Dermis microvascular lymphatic vessel endothelial cell (primary cell): ENCODE data around the gene MEA1. TPM values are rescaled to one million over a fixed set of nuclear protein-coding genes. Genes with fewer than 3 reads are reported as not detected.
"Not testable (repeated sequence)": the region's sequence is repeated elsewhere in the genome, so short reads cannot be mapped to it uniquely, and the experiment has no call there.

Source experiments
- DNase-seq, 2 donors: peaks; one replicate each; pipeline versions ENCODE4 v3.0.0 to v3.0.0-alpha.2; 2010; ENCODE audit warnings: low read depth in 2 of 2
- total RNA-seq: library from RNA; depleted of rRNA; stranded (reverse); fragments of >200 nt; gene quantifications from 2 replicates; pipeline ENCODE4 v1.2.1, GENCODE V29; 2014

Gene MEA1
- total RNA-seq, 1 donor from 2014 or later: 39.2 TPM

DNA sequence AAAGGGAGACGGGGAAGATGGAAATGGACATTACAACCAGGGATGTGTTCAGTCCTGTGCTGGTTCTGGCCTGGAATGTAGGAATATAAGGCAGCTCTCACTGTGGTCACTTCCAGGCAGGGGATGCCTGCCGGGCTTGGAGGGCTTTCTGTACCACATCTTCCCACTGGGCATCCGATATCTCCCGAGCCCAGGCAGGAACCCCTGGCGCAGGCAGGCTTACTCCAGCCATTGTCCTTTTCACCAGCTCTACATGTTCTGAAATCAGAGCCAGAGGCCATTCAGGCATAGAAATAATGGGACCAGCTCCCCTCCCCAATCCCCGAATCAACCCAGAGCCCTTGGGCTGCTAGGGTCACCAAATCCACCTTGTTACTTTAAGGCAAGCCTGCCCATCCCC, 1.4 kb downstream of the MEA1 start:
- no peak for DNase-seq

DNA sequence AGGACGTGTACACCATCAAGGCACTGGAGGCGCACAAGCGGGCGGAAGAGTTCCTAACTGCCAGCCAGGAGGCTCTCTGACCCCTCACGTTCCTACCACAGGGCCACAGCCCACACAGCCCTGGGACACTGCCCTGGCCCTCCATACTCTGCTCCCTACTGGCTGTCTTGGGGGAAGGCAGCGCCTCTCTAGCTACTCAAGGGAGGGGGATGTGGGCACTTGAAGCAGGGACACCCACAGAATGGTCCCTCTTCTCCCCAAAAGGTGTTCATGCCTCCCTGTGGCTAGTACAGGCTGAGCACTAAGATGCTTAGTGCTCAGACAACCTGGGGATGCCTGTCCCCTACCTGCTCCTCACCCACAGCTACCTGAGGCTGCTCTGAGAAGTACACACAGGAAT, 2.5 kb downstream of the MEA1 start:
- DNase-seq: no peak

DNA sequence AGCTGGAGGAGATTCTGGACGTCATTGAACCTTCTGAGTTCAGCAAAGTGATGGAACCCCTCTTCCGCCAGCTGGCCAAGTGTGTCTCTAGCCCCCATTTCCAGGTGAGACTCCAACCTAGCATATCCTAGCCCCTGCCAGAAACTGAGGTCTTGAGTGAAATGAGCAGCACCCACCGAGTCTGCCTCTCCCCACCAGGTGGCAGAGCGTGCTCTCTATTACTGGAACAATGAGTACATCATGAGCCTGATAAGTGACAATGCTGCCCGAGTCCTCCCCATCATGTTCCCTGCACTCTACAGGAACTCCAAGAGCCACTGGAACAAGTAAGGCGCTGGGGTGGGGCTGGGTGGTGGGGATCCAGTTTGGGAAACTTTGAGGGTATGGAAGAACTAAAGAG, 4.6 kb downstream of the MEA1 start:
- DNase-seq: peak; percentile 30 to 61

DNA sequence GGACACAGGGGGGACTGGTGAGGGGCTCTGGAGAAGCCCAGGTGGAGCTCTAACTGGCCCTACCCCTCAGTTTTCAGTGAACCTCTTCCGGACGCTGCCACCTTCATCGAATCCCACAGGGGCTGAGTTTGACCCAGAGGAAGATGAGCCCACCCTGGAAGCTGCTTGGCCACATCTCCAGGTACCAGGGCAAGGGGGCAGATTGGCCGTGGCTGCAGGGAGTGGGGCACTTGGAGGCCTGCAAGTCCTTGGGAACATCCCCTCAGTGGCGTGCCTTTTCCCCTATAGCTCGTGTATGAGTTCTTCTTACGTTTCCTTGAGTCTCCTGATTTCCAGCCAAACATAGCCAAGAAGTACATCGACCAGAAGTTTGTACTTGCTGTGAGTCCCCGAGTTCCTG, 6.6 kb downstream of the MEA1 start:
- no peak for DNase-seq

DNA sequence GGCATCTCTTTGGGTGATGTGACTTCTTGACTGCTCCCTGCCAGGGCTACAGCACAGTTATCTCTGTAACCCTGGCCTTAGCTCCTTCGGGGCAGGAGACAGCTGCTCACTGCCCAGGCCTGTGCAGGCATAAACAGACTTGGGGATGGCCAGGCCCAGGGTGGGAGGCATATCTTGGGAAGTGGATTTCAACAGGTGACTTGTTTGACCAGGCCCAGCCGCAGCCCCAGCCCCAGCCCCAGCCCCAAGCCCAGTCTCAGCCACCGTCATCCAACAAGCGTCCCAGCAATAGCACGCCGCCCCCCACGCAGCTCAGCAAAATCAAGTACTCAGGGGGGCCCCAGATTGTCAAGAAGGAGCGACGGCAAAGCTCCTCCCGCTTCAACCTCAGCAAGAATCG, 7.5 kb downstream of the MEA1 start:
- DNase-seq: no peak

DNA sequence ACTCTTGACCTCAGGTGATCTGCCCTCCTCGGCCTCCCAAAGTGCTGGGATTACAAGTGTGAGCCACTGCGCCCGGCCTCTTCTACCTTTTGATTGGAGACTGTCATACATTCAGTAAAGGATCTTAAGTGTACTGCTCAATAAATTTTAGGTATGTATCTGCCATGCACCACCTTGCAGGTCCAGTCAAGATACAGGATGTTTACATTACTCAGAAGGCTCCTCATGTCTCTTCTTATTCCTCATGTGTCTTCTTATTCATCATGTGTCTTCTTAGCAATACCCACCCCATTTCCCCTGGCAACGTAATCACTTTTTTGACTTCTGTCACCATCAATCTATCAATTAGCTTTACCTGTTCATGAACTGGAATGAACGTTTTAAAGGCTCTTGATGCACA, 7.9 kb downstream of the MEA1 start:
- no peak for DNase-seq

DNA sequence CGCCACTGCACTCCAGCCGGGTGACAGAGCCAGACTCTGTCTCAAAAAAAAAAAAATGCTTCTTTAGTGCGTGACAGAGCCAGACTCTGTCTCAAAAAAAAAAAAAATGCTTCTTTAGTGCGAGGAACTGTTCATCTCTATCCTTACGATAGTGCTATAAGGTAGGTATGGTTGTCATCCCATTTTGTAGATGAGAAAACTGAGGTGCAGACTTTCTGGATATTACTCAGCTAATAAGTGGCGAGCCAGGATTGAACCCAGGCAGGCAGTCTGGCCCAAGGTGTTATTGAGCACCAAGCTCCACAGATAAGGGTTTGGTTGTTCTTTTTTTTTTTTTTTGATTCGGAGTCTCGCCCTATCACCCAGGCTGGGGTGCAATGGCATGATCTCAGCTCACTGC, 11.9 kb downstream of the MEA1 start:
- no peak for DNase-seq

DNA sequence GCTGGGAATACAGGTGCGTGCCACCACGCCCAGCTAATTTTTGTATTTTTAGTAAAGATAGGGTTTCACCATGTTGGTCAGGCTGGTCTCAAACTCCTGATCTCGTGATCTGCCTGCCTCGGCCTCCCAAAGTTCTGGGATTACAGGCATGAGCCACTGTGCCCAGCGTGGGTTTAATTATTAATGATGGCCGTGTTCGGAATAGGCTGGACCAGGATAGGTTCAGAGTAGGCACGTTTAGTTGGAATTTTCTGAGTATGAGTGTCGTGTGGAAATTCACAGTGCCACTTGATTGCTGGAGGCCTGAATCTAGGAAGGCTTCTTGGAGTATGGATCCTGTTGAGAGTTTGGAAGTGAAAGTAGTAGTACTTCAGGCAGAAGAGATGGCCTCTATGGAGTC, 15.5 kb downstream of the MEA1 start:
- not testable (repeated sequence) for DNase-seq

DNA sequence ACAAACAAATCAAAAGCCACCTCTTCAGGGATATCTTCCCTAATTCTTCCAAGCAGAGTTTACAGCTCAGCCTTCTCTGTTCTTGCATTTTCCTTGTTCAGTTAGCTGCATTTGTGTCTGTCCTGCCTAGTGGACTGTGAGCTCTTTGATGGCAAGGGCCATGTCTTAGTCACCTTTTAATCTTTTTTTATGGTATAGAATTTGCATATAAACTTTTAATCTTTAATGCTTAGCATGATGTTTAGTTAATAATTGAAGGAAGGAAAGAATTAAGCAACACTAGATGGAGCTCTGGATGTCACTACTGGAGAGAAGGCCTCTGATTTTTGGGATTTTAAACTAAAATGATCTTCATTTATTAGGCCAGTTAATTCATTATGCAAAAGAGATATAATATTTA, 17.2 kb downstream of the MEA1 start:
- DNase-seq: no peak

DNA sequence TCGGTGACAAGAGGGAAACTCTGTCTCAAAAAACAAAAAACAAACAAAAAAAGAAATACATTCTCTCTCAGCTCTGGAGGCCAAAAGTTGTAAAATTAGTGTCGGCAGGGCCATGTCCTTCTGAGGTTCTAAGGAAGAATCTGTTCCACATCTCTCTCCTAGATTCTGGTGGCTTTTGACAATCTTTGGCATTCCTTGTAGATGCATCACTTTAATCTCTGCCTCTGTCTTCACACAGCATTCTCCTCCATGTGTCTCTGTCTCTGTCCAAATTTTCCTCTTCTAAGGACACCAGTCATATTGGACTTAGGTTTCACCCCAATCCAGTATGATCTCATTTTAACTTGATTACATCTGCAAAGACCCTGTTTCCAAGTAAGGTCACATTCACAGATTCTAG, 20.3 kb downstream of the MEA1 start:
- no peak for DNase-seq

DNA sequence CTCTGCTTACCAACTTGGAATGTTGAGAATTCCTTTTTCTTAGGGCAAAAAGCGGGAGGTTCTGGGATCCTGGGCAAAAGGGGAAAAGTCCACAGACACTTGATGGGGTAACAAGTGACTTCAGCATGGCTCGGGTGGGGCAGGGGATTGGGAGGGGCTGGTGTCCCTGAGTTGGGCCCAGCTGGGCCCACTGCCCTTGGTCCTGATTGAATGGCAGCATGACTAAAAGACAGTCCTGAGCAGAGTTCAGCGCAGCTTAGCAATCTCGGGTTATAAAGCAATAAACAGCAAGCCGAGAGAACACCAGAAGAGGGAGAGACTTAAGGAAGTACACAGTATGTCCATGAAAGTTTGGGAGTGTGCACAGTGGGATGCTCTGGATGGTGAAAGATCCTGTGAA, 23.8 kb downstream of the MEA1 start:
- DNase-seq: no peak

DNA sequence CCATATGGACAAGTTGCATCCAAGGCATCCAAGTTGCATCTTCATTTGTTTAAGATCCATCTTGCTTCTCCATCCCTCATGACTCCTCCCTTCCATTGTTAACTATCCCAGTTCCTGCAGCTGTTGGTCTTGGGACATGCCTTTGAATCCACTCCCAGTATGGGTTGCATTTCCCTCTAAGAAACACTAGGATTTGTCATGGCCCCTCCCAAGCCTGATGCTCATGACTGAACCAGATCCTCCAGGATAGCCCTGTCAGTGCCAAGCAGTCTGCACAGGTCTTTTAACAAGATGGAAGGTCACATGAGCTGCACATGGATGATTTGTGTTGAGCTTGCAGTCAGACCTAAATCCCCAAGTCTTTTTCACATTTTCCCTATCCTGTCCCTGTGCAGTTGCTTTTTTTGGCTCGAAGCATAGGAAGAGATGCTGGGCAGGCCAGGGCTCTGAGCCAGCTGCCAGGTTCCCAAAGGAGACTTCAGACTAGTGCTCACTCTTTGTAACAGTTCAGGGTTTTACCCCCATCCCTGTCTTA, 25.2 kb downstream of the MEA1 start:
- DNase-seq: peak in 1 of 2 donors; percentile 66

DNA sequence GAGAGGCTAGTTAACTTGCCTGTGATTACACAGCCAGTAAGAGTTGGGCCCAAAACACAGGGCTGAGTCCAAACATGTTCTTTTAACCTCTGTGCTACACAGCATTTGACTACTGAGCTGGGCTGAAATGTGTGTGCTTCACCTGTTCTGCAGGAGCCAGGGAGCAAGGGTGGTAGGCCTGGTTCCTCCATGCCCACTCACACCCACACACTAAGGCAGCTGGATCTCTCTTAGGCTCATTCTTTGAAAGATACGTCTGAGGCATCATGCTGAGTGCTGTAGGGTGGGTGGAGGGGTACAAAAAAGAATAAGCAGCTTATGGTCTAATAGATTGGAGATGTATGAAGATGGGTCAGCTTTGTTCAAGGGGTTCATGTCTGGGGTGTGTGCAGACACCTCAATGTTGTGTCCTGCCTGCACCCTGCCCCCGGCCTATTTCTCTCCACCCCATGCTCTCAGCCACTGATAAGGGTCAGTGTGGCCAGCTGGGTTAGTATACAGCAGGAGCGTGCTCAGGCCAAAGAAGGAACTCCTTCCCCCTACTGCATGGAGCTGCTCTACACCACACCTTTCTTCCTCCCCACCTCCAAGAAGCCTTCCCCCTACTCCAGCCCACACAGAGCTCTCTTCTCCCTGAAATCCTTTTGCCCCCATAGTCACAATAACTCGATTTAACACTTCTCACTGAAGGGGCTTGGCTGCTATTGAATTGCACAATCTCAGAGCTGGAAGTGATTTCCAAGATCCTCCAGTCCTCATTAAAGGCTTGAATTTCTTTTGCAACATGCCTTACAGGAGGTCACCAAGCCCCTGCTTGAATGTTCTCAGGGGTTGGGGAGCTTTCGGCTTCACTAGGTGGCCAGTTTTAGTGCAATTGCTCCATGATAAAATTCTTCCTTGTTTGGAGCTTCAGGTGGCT, 26.0 kb downstream of the MEA1 start:
- no peak for DNase-seq

DNA sequence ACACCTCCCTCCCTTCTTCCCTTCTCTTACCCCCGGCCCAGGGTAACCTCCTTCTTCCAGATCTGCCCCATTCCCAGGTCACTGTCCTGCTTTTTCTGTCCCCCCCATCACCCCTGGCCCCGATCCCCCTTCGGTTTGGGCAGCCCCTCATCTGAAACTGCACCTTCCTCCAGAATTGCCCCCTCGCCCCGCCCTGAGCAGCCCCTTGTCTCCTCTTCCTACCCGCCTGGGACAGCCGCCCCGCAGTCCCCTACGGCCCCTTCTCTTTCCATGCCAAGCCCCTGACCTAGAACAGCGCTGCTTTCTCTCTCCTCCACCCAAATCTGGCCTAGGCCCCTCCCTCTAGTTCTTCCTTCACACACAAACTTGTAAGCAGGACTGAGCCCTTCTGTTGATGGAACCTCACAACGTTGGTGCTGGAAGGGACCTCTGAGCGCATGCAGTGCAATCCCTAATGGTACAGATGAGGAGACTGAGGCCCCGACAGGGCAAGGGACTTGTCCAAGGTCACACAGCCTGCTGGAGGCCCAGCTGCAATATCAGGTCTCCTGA, 28.7 kb downstream of the MEA1 start:
- DNase-seq: peak in 1 of 2 donors; percentile 19

DNA sequence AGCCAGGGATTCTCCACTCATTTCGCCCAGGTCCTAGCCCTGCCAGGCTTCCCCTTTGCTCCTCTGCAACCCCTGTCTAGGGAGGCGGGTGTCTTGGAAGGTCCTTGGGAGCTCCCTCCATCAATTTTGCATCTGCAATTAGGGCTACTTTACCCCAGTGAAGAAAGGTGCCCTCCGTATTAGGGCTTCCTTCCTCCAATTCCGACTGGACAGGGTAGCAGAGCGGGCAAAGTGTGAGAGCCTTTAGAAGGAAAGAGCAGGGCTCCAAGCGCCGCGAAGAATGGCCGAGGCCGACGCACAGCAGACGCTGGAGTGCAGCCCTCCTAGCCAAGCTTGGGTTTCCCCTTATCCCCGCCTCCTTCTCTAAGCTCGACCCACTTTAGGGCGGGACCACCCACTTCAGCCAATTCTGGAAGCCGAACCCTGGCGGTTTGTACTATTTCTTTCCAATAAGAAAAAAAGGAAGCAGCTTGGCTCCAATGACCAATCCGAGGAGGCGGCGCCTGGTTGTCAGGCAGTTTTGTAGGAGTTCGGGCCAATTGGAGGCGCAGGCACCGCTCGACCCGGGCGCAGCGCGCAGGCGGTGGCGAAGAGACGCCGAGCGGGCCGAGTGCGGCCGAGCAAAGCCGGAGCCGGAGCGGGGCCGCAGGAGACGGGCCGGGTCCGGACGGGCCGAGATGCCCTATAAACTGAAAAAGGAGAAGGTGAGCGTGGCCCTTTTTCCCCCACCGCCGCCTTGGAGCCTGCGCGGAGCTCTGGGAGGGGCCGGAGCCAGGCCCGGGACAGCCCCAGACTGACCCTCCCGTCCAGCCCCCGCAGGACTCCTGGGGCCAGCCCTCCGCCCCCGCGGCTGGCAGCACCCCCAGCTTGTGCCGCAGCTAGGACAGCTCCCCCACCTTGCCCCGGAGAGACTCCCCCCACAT, 29.5 kb downstream of the MEA1 start, which contains the start of gene PPP2R5D:
PPP2R5D (plus strand) TSS at position 570 of the 923 bp plus-strand sequence; CDS start at position 678, 108 bp downstream.
- peak; percentile 97 to 99 for DNase-seq

DNA sequence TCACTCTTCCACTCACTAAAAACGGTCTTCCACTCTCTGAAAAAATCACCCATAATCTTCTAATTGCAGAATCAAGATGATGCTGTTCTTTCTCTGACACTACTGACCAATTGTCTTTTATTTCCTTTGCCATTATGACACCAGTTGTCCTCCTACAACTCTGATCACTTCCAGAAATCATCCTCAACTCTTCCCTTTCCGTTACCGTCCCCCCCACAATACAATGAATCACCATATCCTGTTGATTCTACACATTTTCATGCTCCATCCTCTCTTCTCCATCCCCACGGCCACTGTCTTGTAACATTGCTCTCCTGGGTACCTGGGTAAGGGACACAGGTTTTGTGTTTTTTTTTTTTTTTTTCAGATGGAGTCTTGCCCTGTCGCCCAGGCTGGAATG, 31.9 kb downstream of the MEA1 start:
- peak; percentile 32 to 49 for DNase-seq

DNA sequence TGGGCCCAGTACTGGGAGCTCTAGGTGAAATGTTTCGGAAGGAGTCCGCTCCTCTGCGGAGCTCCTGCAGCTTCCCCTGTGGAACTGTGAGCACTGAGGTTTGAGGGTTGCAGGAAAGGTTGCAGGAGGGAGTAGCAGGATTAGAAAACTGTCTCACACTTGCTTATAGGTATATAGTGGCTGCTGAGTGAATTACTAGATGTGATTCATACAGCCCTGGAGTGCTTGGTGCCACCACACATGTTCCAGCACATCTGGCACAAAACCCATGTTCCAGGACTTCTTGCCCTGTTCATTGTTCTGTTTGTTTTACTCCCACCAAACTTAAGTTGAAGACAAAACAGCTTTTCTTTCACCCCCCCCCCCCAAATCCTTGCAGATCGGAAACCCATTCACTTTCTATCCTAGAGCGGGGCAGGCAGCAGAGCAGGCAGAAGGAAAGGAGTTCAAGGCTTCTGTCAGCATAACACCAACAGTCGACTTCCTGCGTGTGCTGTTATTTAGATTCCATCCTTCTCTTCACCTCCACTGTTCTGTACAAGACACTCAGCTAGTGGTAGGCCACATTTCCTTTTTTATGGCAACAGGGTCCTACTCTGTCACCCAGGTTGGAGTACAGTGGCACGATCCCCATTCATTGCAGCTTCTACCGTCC, 34.1 kb downstream of the MEA1 start:
- DNase-seq: peak in 1 of 2 donors; percentile 44

DNA sequence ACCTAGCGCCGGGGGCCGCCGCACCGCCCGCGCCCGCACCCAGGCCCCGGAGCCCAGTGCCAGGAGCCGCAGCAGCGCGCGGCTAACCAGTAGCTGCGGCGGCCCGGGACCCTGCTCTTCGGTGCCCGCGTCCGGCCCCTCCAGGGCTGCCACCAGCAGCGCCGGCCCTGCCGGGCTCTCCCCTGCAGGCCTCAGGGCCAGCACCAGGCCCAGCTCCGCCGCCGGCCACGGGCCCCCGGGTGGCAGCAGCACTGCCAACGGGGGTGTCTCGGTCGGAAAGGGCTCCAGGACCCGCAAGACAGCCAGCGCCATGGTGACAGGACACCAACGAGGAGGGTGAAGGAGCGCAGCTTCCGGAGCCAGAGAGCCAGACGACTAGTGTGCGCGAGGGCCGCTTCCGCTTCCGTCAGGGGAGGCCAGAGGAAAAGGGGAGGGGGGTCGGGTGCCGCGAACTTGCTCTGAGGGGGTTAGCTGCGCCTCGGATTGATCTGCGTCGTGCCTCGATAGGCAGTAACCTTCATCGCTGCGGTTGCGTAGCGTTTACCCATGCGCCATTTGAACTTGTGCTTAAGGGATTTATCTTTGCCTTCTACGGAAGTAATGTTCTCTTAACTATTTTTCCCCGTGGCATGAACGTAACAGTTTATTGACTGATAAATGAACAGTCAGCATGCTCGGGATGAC, 34.8 kb downstream of the MEA1 start, which contains the start of gene PEX6:
PEX6 (minus strand) TSS at position 343 of the 684 bp plus-strand sequence; CDS start at position 312, 31 bp downstream.
- peak; percentile 48 to 82 for DNase-seq

DNA sequence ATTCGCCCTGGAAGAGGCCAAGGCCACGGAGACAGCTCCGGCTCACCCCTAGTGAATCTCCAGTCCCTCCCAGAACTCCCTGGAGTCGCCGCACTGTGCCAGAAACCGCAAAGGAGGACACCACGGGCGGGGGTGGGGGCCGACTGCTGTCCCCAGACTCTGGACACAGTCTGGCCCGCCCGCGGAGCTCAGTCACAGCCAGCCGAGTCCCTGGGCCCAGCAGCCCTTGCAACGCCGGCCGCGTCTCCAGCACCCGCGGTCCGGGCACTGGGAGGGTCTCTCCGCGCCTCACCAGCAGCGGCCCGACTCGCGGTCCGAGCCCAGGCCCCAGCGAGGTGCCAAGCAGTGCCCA, 35.3 kb downstream of the MEA1 start:
- DNase-seq: peak in 1 of 2 donors; percentile 34

DNA sequence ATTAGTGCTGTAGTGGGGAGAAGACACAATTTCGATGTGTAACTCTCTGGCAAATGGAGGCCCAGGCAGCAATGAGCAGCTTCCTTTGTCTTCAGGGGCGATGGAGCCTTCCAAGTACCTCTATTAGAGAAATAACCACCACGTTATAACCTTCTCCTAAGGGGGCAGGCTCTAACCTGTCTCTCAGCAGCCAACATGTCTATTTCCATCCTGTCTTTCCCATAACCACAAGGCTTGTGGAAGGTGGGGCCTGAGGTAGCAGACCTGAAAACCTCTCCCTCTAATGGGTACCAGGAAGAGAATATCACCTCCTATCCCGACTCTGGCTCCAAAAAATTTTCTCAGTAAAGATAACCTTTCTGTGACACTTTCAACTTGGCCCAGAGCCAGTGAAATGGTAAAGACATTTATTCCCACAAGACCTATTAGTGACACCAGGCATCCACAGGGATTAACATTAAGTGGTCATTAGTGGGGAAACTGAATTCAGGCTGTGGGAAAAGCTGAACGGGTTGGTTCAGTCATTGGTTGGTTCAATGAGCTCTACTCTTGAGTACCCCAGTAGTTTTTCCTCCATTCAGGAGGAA, 38.7 kb downstream of the MEA1 start:
- DNase-seq: no peak
